H9 (cell line): Measurements from ENCODE around the gene CFL1. TPM values are rescaled to one million over a fixed set of nuclear protein-coding genes. Genes with fewer than 3 reads are reported as not detected.

ENCODE experiments used
- DNase-seq: peaks from one replicate; pipeline ENCODE4 v3.0.0-alpha.2; 2017
- H2AFZ ChIP-seq: one replicate; pipeline ENCODE4 v1.6.1; 2013; ENCODE audit warnings: mild to moderate bottlenecking, low read length, control low read depth, moderate library complexity
- H2AK5ac ChIP-seq: 2 replicates; pipeline ENCODE4 v1.6.1; 2013; ENCODE audit warnings: low read length, control low read depth, mixed read lengths; ENCODE audit not compliant: insufficient read length
- H2BK120ac ChIP-seq: one replicate; pipeline ENCODE4 v1.6.1; 2013; ENCODE audit warnings: low read depth, mild to moderate bottlenecking, low read length, control low read depth, inconsistent platforms; ENCODE audit not compliant: poor library complexity, severe bottlenecking
- H2BK12ac ChIP-seq: 2 replicates; pipeline ENCODE4 v1.6.1; 2013; ENCODE audit warnings: low read length, control low read depth, mixed read lengths, low read depth; ENCODE audit not compliant: insufficient read length
- H2BK15ac ChIP-seq: 2 replicates; pipeline ENCODE4 v1.6.1; 2013; ENCODE audit warnings: low read depth, low read length, control low read depth
- H2BK20ac ChIP-seq: one replicate; pipeline ENCODE4 v1.6.1; 2013; ENCODE audit warnings: low read depth, mild to moderate bottlenecking, low read length, control low read depth, inconsistent platforms; ENCODE audit not compliant: poor library complexity, severe bottlenecking
- H2BK5ac ChIP-seq: 2 replicates; pipeline ENCODE4 v1.6.1; 2013; ENCODE audit warnings: low read length, control low read depth, mixed read lengths; ENCODE audit not compliant: insufficient read length
- H3K14ac ChIP-seq: 2 replicates; pipeline ENCODE4 v1.6.1; 2013; ENCODE audit warnings: low read length, control low read depth; ENCODE audit not compliant: insufficient read depth
- H3K18ac ChIP-seq: 2 replicates; pipeline ENCODE4 v1.6.1; 2013; ENCODE audit warnings: low read depth, mild to moderate bottlenecking, mixed read lengths, low read length, control low read depth; ENCODE audit not compliant: insufficient read length
- H3K23ac ChIP-seq: 2 replicates; pipeline ENCODE4 v1.6.1; 2013; ENCODE audit warnings: low read length, control low read depth, mixed read lengths, low read depth; ENCODE audit not compliant: insufficient read length
- H3K23me2 ChIP-seq: 2 replicates; pipeline ENCODE4 v1.6.1; 2013; ENCODE audit warnings: low read depth, mild to moderate bottlenecking, mixed read lengths, low read length, control low read depth; ENCODE audit not compliant: insufficient read length, poor library complexity, severe bottlenecking
- H3K27ac ChIP-seq: 2 replicates; pipeline ENCODE4 v1.5.1; 2013; ENCODE audit warnings: low read length, control low read depth, mixed read lengths, low read depth; ENCODE audit not compliant: insufficient read length
- H3K27me3 ChIP-seq: 2 replicates; pipeline ENCODE4 v1.6.1; 2013; ENCODE audit warnings: low read length, control low read depth, inconsistent platforms; ENCODE audit not compliant: insufficient read depth
- H3K4ac ChIP-seq: 2 replicates; pipeline ENCODE4 v1.6.1; 2013; ENCODE audit warnings: low read depth, mild to moderate bottlenecking, control low read depth, inconsistent platforms, low read length, moderate library complexity
- H3K4me1 ChIP-seq: 2 replicates; pipeline ENCODE4 v1.6.1; 2013; ENCODE audit warnings: low read length, control low read depth, inconsistent platforms; ENCODE audit not compliant: insufficient read depth
- H3K4me2 ChIP-seq: 2 replicates; pipeline ENCODE4 v1.6.1; 2013; ENCODE audit warnings: low read length, control low read depth, mixed read lengths; ENCODE audit not compliant: insufficient read length, insufficient read depth
- H3K56ac ChIP-seq: 2 replicates; pipeline ENCODE4 v1.6.1; 2013; ENCODE audit warnings: low read depth, mild to moderate bottlenecking, mixed read lengths, low read length, control low read depth; ENCODE audit not compliant: insufficient read length
- H3K79me1 ChIP-seq: 2 replicates; pipeline ENCODE4 v1.6.1; 2013; ENCODE audit warnings: low read depth, mild to moderate bottlenecking, moderate library complexity, low read length, control low read depth, inconsistent platforms; ENCODE audit not compliant: insufficient read depth, poor library complexity, severe bottlenecking
- H3K79me2 ChIP-seq: 2 replicates; pipeline ENCODE4 v1.6.1; 2013; ENCODE audit warnings: low read length, control low read depth, inconsistent platforms; ENCODE audit not compliant: insufficient read depth
- H3K9ac ChIP-seq: 2 replicates; pipeline ENCODE4 v1.6.1; 2013; ENCODE audit warnings: low read length, control low read depth, mixed read lengths; ENCODE audit not compliant: insufficient read length; ENCODE audit errors: extremely low read depth
- H3K9me3 ChIP-seq: one replicate; pipeline ENCODE4 v1.6.1; 2013; ENCODE audit warnings: low read depth, low read length, inconsistent platforms; ENCODE audit not compliant: control insufficient read depth
- H3T11ph ChIP-seq: one replicate; pipeline ENCODE4 v1.6.1; 2013; ENCODE audit warnings: mild to moderate bottlenecking, low read length, control low read depth, inconsistent platforms
- H4K20me1 ChIP-seq: one replicate; pipeline ENCODE4 v1.6.1; 2013; ENCODE audit not compliant: control insufficient read depth, insufficient read length, insufficient read depth
- H4K5ac ChIP-seq: 2 replicates; pipeline ENCODE4 v1.6.1; 2013; ENCODE audit warnings: low read depth, mild to moderate bottlenecking, mixed read lengths, low read length, control low read depth; ENCODE audit not compliant: insufficient read length
- H4K8ac ChIP-seq: replicated peaks from 2 replicates; pipeline ENCODE4 v1.6.1; 2013; ENCODE audit warnings: low read length, control low read depth, mixed read lengths, low read depth; ENCODE audit not compliant: insufficient read length
- H4K91ac ChIP-seq: 2 replicates; pipeline ENCODE4 v1.6.1; 2013; ENCODE audit warnings: low read depth, mild to moderate bottlenecking, moderate library complexity, mixed read lengths, low read length, control low read depth; ENCODE audit not compliant: insufficient read length
- H3K27ac Mint-ChIP-seq, 3 experiments: 2 replicates in 2 of 3; 3 replicates in 1 of 3; pipeline ENCODE4 v1.8.0; 2020 to 2021; ENCODE audit warnings: mixed read lengths in 3 of 3, mild to moderate bottlenecking in 1 of 3, moderate library complexity in 1 of 3
- H3K27me3 Mint-ChIP-seq: 2 replicates; pipeline ENCODE4 v1.8.0; 2021; ENCODE audit warnings: low read depth, mild to moderate bottlenecking, moderate library complexity, mixed read lengths
- H3K36me3 Mint-ChIP-seq, 3 experiments: 2 replicates in 2 of 3; 3 replicates in 1 of 3; pipeline ENCODE4 v1.8.0; 2020 to 2021; ENCODE audit warnings: low read depth in 3 of 3, mixed read lengths in 3 of 3; ENCODE audit not compliant: insufficient read depth in 1 of 3
- H3K4me1 Mint-ChIP-seq, 2 experiments: 2 replicates each; pipeline ENCODE4 v1.8.0; 2020; ENCODE audit warnings: mixed read lengths in 2 of 2
- H3K4me3 Mint-ChIP-seq, 2 experiments: 2 replicates in 1 of 2; 3 replicates in 1 of 2; pipeline ENCODE4 v1.8.0; 2020 to 2021; ENCODE audit warnings: mild to moderate bottlenecking in 2 of 2, mixed read lengths in 2 of 2, moderate library complexity in 1 of 2
- H3K9me3 Mint-ChIP-seq, 2 experiments: 2 replicates in 1 of 2; 3 replicates in 1 of 2; pipeline ENCODE4 v1.8.0; 2020; ENCODE audit warnings: mild to moderate bottlenecking in 2 of 2, mixed read lengths in 2 of 2, moderate library complexity in 1 of 2
- WGBS: extraction: QIAGEN DNeasy Blood & Tissue Kit; methylation state at CpG from one replicate; pipeline ENCODE4 v1.1.7; 2013; ENCODE audit warnings: missing lambda C conversion rate, low lambda C conversion rate, mixed read lengths; ENCODE audit not compliant: insufficient read length; ENCODE audit errors: extremely low coverage; 5-methylcytosine and 5-hydroxymethylcytosine counted together
- total RNA-seq: library from RNA; stranded (reverse); gene quantifications from 2 replicates; pipeline ENCODE4 v1.2.1, GENCODE V29; 2021
- TF ChIP-seq, protein P1 (sequence below): fragments of 200-600 bp; sonication (generic); conservative IDR thresholded peaks from 3 replicates; pipeline ENCODE4 v1.8.0; 2021; ENCODE audit warnings: antibody characterized with exemption, mild to moderate bottlenecking

Gene CFL1
- total RNA-seq, 1 experiment from 2014 or later, result 1,107 TPM

DNA sequence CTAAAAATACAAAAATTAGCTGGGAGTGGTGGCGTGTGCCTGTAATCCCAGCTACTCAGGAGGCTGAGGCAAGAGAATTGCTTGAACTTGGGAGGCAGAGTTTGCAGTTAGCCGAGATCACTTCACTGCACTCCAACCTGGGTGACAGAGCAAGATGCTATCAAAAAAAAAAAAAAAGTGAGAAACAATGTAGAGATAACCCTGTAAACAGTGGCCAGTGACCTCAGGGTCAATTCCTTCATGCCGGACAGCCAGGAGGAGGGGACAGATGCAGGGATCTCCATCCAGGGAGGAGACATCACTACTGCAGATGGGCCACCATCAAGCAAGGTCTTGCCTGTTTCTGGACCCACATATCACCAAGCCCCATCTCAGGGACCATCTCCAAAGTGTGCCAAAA is 10.2 kb downstream of the CFL1 start:
- no peaks in the 10 kb centered on the region for H3K27me3 ChIP-seq
- no peak overlapping the region for H3K4ac ChIP-seq
- no peak overlapping the region for H3K23ac ChIP-seq
- no peak overlapping the region; a peak in 1 of 5 replicates for H3K4me3 Mint-ChIP-seq
- no peak for DNase-seq
- no peaks in the 10 kb centered on the region for H3K79me2 ChIP-seq
- no peak overlapping the region for H4K8ac ChIP-seq
- TF ChIP-seq, protein P1, sequence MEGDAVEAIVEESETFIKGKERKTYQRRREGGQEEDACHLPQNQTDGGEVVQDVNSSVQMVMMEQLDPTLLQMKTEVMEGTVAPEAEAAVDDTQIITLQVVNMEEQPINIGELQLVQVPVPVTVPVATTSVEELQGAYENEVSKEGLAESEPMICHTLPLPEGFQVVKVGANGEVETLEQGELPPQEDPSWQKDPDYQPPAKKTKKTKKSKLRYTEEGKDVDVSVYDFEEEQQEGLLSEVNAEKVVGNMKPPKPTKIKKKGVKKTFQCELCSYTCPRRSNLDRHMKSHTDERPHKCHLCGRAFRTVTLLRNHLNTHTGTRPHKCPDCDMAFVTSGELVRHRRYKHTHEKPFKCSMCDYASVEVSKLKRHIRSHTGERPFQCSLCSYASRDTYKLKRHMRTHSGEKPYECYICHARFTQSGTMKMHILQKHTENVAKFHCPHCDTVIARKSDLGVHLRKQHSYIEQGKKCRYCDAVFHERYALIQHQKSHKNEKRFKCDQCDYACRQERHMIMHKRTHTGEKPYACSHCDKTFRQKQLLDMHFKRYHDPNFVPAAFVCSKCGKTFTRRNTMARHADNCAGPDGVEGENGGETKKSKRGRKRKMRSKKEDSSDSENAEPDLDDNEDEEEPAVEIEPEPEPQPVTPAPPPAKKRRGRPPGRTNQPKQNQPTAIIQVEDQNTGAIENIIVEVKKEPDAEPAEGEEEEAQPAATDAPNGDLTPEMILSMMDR, result no peak
- H2BK15ac ChIP-seq, result no peak overlapping the region
- peaks cover 20% of the 10 kb centered on the region for H3K27me3 Mint-ChIP-seq
- H3K14ac ChIP-seq, result no peak overlapping the region
- H4K5ac ChIP-seq, result no peak overlapping the region
- no peak overlapping the region for H2AK5ac ChIP-seq
- no peak overlapping the region for H3K9ac ChIP-seq
- no peak overlapping the region for H3T11ph ChIP-seq
- no peak overlapping the region for H3K18ac ChIP-seq
- no peak overlapping the region for H4K91ac ChIP-seq
- no peaks in the 10 kb centered on the region for H4K20me1 ChIP-seq
- no peak overlapping the region for H3K4me2 ChIP-seq
- H2BK120ac ChIP-seq, result no peak overlapping the region
- no peak overlapping the region for H3K56ac ChIP-seq
- WGBS, result no CpG with 5 or more reads among the region's 3 CpGs
- H2BK20ac ChIP-seq, result no peak overlapping the region
- no peak overlapping the region for H2BK5ac ChIP-seq
- 0 out of 7 replicates have a peak overlapping the region, but pooled peaks of 1 of the 3 experiments have one; percentile 35 for H3K27ac Mint-ChIP-seq
- no peaks in the 10 kb centered on the region for H3K9me3 ChIP-seq
- no peak overlapping the region for H3K27ac ChIP-seq
- H3K9me3 Mint-ChIP-seq, result peaks cover 3 to 7% of the 10 kb centered on the region in 2 experiments; a peak in 2 of 5 replicates
- peaks cover 10 to 18% (median 11%) of the 10 kb centered on the region in 3 experiments; a peak in 6 of 7 replicates for H3K36me3 Mint-ChIP-seq
- peaks cover 8 to 14% of the 10 kb centered on the region in 2 experiments for H3K4me1 Mint-ChIP-seq
- no peaks in the 10 kb centered on the region for H3K4me1 ChIP-seq
- H3K23me2 ChIP-seq, result no peaks in the 10 kb centered on the region
- no peak overlapping the region for H2AFZ ChIP-seq
- no peak overlapping the region for H2BK12ac ChIP-seq
- no peaks in the 10 kb centered on the region for H3K79me1 ChIP-seq
